Effector memory CD4-positive, alpha-beta T cell (primary cell): ENCODE data around the gene ABHD16B.
"Not testable (repeated sequence)": the region's sequence is repeated elsewhere in the genome, so short reads cannot be mapped to it uniquely, and the experiment has no call there.

Experiments used
- DNase-seq, 3 donors: peaks; one replicate each; pipeline ENCODE4 v3.0.0-alpha.2; 2020
- H3K27ac ChIP-seq: 2 replicates; pipeline ENCODE4 v1.7.0; 2013; ENCODE audit warnings: mild to moderate bottlenecking, low read length, moderate library complexity; ENCODE audit not compliant: insufficient read depth, poor library complexity, severe bottlenecking
- H3K27me3 ChIP-seq: replicated peaks from 2 replicates; pipeline ENCODE4 v1.7.0; 2013; ENCODE audit warnings: mild to moderate bottlenecking, low read length; ENCODE audit not compliant: insufficient read depth, control insufficient read depth, poor library complexity, severe bottlenecking
- H3K36me3 ChIP-seq: 2 replicates; pipeline ENCODE4 v1.7.0; 2013; ENCODE audit warnings: mild to moderate bottlenecking, low read length, moderate library complexity; ENCODE audit not compliant: control insufficient read depth, insufficient read depth
- H3K4me1 ChIP-seq: 2 replicates; pipeline ENCODE4 v1.7.0; 2013; ENCODE audit warnings: low read length, mild to moderate bottlenecking; ENCODE audit not compliant: control insufficient read depth, insufficient read depth, poor library complexity, severe bottlenecking
- H3K4me3 ChIP-seq: 2 replicates; pipeline ENCODE4 v1.7.0; 2013; ENCODE audit warnings: low read length, low read depth, mild to moderate bottlenecking; ENCODE audit not compliant: insufficient read depth, poor library complexity, severe bottlenecking
- H3K9me3 ChIP-seq: 2 replicates; pipeline ENCODE4 v1.7.0; 2013; ENCODE audit warnings: mild to moderate bottlenecking, low read length, moderate library complexity; ENCODE audit not compliant: control insufficient read depth

Gene ABHD16B

DNA sequence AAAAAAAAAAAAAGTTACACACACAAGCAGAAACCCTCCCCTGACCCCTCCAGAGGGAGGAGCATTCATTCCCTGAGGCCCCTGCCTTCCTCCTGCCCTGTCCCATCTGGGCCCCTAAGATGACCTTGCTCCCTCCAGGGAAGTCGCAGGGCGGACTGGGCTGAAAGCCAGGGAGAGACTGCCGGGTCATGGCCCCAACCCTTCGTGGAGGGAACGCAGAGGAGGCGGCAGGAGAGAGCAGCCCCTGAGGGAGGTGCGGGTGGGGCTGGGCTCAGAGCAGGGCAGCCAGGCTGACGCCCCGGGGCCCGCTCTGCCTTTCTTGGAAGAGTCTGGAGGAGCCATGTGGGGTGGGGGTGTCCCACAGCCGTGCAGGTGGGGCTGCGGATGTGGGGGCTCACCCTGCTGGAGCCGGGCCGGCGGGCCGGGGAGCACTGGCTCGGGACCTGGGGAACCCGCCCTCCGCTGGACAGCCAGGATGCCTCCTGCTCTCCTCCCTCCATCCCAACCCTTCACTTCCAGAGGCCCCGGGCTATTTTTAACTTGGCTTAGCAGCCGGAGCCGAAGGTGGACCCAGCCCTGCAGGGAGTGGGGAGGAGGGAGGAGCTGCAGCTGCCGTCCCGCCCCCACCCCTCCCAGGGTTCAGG is 15.0 kb upstream of the ABHD16B start:
- H3K27ac ChIP-seq = no peak overlapping the region
- no peak for DNase-seq
- no peaks in the 10 kb centered on the region for H3K9me3 ChIP-seq
- no peak overlapping the region for H3K4me3 ChIP-seq
- peaks cover 31% of the 10 kb centered on the region for H3K4me1 ChIP-seq
- no peaks in the 10 kb centered on the region for H3K36me3 ChIP-seq
- peaks cover 39% of the 10 kb centered on the region for H3K27me3 ChIP-seq

DNA sequence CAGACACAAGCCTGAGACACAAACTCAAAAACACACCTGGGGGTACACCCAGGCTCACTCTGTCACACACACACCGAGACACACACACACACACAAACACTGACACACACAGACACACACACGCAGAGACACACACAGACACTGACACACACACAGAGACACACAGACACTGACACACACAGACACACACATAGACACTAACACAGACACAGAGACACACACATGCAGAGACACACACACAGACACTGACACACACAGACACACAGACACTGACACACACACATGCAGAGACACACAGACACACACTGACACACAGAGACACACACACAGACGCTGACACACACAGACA is 14.4 kb upstream of the ABHD16B start:
- Histone ChIP-seq H3K27ac (no peak overlapping the region), H3K36me3 (no peaks in the 10 kb centered on the region), H3K27me3 (peaks cover 40% of the 10 kb centered on the region), H3K4me1 (peaks cover 31% of the 10 kb centered on the region), H3K9me3 (no peaks in the 10 kb centered on the region), H3K4me3 (no peak overlapping the region)
- DNase-seq = no peak

DNA sequence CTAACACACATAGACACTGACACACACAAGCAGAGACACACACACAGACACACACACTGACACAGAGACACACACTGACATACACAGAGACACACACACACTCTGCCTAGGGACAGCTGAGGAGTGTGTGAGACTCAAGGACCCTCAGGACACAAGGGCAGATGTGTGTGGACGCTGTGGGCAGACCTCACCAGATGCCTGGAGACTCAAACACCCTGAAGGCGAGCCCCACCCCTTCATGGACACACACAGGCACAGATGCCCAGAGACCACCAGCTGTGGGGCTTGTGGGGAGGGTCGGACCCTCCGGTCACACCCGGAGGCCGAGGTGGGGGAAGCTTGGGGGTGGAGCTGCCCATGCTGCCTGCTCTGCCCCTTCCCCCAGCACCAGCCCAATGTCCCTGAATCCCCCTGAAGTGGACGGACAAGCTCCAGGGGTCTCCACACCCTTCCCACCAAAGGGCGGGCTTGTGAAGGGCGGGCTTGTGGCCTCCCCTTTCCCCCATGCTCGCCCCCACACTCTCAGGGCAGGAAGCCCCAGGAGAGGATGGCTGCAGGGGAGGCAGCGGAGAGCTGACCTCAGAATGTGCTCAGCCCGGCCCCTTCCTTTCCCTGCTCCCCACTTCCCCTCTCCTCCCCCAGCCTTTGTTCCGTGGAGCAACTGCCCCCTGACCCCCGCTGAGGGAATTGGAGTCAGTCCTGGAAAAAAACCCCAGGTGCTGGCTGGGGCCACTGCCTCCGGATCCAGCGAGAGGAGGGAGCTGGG is 13.9 kb upstream of the ABHD16B start:
- DNase-seq = no peak
- H3K4me3 ChIP-seq = no peak overlapping the region
- H3K4me1 ChIP-seq = peaks cover 28% of the 10 kb centered on the region

DNA sequence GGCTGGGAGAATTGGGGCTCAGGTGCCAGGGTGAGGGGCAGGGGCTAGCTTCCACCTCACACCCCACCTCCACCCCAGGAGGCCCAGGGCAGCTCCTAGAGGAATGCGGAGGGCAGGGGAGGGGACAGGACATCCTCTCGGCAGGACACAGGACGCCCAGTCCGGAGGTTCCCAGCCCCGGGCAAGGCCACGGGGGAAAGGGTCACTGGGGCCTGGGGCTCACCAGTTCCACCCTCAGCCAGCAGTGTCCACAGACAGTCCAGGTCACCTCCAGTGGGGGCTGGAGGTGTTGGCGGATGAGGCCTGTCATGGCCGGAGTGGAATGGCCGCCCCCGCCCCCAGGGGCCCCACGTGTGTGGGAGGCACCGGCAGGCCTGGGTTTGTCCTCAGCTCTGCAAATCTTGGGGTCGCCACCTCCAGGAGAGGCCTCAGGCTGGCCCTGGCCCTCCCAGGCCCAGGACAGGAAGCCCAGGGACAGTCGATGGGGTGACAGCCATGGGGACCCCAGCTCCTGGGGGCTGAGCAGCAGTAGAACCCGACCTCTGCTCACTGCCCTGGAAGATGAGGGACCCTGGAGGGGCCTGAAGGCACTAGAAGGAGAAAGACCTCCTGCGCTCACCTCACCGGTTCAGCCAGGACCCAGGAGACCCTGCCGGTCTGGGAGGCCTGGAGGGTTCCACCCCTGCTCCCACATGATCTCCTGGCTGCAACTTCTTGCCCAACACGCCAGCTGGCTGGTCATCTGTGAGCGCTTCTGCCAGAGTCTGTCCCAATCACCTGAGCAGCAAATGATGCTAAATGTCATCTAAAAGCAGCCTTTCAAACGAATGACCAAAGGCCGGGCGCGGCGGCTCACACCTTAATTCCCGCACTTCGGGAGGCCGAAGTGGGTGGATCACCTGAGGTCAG is 13.0 kb upstream of the ABHD16B start:
- no peak overlapping the region for H3K27ac ChIP-seq
- H3K4me3 ChIP-seq = no peak overlapping the region
- peaks cover 26% of the 10 kb centered on the region for H3K4me1 ChIP-seq
- H3K36me3 ChIP-seq = no peaks in the 10 kb centered on the region
- H3K27me3 ChIP-seq = peaks cover 27% of the 10 kb centered on the region
- no peak for DNase-seq
- no peaks in the 10 kb centered on the region for H3K9me3 ChIP-seq

More for the DNA sequence above, 13.9 kb upstream of the ABHD16B start:
- Histone ChIP-seq H3K36me3 (no peaks in the 10 kb centered on the region), H3K27ac (no peak overlapping the region), H3K27me3 (peaks cover 36% of the 10 kb centered on the region), H3K9me3 (no peaks in the 10 kb centered on the region)

DNA sequence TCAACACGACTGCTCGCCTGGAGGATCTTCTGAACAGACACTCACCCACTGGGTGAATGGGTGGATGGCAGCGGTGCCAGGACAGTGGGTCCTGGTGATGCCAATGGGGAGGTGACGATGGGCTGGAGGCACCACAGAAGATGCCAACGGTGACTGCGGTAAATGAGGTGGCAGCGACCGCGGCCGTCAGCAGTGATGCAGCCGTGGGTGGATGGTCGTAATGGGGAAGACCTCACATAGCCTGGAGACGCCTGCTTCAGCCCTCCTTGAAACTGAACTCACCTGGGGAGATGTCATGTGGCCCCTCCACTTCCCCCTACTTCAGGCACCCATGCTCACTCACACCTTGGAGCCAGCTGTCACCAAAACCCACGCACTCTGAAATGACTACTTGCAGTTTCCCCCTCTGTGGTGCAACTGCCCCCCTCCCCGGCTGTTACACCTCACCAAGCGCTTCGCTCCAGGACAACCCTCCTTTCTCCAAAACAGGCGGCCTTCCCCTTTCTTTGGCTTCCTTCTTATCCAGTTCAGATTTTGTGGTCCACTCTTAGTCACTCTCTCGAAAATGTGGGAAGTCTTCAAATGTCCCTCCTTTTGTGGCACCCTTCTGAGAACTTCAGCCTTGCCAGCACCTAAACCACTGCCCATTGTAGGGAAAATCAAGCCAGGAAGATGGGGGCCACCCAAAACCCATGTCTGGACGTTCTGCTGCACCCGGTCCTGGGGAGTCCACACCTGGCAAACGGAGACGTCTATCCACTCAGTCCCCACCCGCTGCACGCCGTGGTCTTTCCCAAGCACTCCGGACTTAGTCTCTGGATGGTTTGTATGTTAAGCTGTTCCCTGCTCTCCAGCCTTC is 10.4 kb upstream of the ABHD16B start:
- Histone ChIP-seq H3K27ac (no peak overlapping the region), H3K4me1 (peaks cover 15% of the 10 kb centered on the region), H3K27me3 (peaks cover 24% of the 10 kb centered on the region), H3K4me3 (no peak overlapping the region), H3K9me3 (no peaks in the 10 kb centered on the region), H3K36me3 (no peaks in the 10 kb centered on the region)
- no peak for DNase-seq

DNA sequence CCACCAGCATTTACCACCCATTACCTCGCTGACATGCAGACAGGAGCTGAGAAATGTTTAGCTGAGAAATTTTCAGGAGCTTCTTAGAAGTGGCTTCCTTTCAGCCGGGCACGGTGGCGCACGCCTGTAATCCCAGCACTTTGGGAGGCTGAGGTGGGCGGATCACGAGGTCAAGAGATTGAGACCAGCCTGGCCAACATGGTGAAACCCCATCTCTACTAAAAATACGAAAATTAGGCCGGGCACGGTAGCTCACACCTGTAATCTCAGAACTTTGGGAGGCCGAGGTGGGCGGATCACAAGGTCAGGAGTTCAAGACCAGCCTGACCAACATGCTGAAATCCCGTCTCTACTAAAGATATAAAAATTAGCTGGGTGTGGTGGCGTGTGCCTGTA is 9.8 kb upstream of the ABHD16B start:
- Histone ChIP-seq H3K27me3 (peaks cover 18% of the 10 kb centered on the region), H3K4me1 (peaks cover 15% of the 10 kb centered on the region)
- H3K4me3 ChIP-seq = not testable (repeated sequence)

DNA sequence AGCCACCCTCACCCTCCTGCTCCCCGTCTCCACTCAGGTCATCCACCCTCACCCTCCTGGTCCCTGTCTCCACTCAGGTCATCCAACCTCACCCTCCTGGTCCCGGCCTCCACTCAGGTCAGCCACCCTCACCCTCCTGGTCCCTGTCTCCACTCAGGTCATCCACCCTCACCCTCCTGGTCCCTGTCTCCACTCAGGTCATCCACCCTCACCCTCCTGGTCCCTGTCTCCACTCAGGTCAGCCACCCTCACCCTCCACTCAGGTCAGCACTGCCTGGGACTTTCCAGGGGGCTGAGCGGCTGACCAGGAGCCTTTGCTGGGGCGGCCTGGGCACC is 7.6 kb upstream of the ABHD16B start:
- not testable (repeated sequence) for H3K9me3 ChIP-seq, H3K27me3 ChIP-seq, H3K4me3 ChIP-seq, DNase-seq, H3K36me3 ChIP-seq, H3K27ac ChIP-seq
- H3K4me1 ChIP-seq = peaks cover 22% of the 10 kb centered on the region

More for the DNA sequence above, 9.8 kb upstream of the ABHD16B start:
- not testable (repeated sequence) for H3K9me3 ChIP-seq, DNase-seq, H3K36me3 ChIP-seq, H3K27ac ChIP-seq

DNA sequence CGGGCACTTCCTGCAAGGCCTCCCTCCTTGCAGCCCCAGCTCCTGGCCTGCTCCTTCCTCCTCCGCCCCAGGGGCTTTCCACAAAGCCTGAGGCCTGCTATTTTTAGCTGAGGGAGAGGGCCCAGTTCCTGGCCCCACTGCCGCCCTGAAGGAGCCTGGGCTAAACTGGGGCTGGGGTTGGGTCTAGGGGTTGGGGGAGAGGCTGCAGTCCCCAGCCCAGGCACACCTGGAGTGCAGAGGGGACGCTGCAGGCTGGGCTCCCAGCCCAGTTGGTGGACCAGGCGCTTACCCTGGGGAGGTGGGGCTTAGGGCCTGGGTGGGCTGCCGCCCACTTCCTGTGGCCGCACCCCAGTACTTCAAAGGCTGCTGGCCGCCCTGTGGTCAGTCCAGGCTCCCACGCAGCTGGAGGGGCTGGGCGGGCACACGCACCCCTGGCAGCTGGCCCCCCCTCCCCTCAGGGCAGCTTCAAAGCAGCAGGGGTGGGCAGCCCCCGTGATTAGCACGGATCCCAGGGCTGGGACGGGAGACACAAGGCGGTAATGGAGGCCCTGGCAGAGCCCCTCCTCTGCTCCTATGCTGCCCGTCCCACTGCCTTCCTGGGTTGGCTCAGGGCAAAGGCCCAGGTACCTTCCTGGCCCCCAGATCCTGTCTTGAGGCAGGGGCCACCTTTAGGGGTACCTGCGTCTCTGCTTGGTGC is 7.1 kb upstream of the ABHD16B start:
- no peak overlapping the region for H3K27ac ChIP-seq
- H3K9me3 ChIP-seq = no peaks in the 10 kb centered on the region
- no peaks in the 10 kb centered on the region for H3K36me3 ChIP-seq
- peaks cover 6% of the 10 kb centered on the region for H3K27me3 ChIP-seq
- DNase-seq = no peak
- H3K4me1 ChIP-seq = peaks cover 26% of the 10 kb centered on the region
- H3K4me3 ChIP-seq = no peak overlapping the region

DNA sequence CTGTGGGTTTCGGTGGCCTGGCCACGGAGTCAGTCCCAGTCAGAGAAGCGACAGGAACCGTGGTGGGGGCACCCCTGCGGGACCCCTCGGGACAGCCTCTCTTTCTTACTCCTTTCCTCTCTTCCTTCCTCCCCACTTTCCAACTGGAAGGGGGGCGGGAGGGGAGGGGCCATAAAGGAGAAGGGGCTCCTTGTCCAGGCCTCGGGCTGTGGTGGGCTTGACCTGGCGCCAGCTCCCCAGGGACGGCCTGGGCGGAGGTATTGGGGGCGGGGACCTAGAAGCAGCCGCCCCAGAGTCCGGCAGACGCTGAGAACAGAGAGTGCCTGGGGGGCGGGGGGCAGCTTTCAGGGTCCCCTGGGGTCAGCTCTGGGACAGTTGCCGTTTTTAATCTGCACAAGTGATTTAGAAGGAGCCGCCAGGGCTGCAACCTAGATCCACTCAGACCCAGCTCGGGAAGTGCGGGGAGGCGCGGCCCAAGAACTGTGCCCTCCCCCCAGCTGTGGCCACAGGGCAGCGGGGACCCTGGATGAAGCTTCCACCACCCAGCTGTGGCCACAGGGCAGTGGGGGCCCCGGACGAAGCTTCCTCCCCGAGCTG is 6.4 kb upstream of the ABHD16B start:
- Histone ChIP-seq H3K9me3 (no peaks in the 10 kb centered on the region), H3K27me3 (peaks cover 6% of the 10 kb centered on the region), H3K27ac (no peak overlapping the region), H3K4me3 (no peak overlapping the region), H3K4me1 (peaks cover 26% of the 10 kb centered on the region), H3K36me3 (no peaks in the 10 kb centered on the region)
- no peak for DNase-seq
